HepG2 (cell line): Measurements from ENCODE around the gene PLIN4. TPM values are rescaled to one million over a fixed set of nuclear protein-coding genes. Genes with fewer than 3 reads are reported as not detected.

Experiments
- ATF7-NPFF ChIP-seq: sonication (generic); formaldehyde crosslinking; IDR thresholded peaks from 2 replicates; pipeline ENCODE4 v1.8.1; 2023; ENCODE audit warnings: mild to moderate bottlenecking, low read depth, missing genetic modification reagents, moderate library complexity
- CBX5 ChIP-seq: sonication (generic); formaldehyde crosslinking; IDR thresholded peaks from 2 replicates; pipeline ENCODE4 v1.4.0; 2020; ENCODE audit warnings: missing genetic modification reagents, borderline replicate concordance
- CHCHD3 ChIP-seq: sonication (generic); formaldehyde crosslinking; IDR thresholded peaks from 2 replicates; pipeline ENCODE4 v1.8.0; 2022; ENCODE audit warnings: mild to moderate bottlenecking, missing genetic modification reagents, moderate library complexity
- CTCF ChIP-seq: sonication (generic); formaldehyde crosslinking; IDR thresholded peaks from 2 replicates; pipeline ENCODE4 v1.5.0; 2020; ENCODE audit warnings: mild to moderate bottlenecking, missing genetic modification reagents, moderate library complexity
- ELF4 ChIP-seq: sonication (generic); formaldehyde crosslinking; IDR thresholded peaks from 2 replicates; pipeline ENCODE4 v1.5.0; 2020; ENCODE audit warnings: missing genetic modification reagents, mild to moderate bottlenecking, moderate library complexity, borderline replicate concordance
- FOXM1 ChIP-seq: sonication (generic); formaldehyde crosslinking; IDR thresholded peaks from 2 replicates; pipeline ENCODE4 v1.5.0; 2020; ENCODE audit warnings: missing genetic modification reagents
- FUBP1 ChIP-seq: sonication (generic); formaldehyde crosslinking; IDR thresholded peaks from 2 replicates; pipeline ENCODE4 v1.5.1; 2020; ENCODE audit warnings: missing genetic modification reagents, mild to moderate bottlenecking, borderline replicate concordance
- GABPA ChIP-seq, 2 experiments: IDR thresholded peaks; 2 replicates each; pipeline ENCODE4 v1.6.1; 2011 to 2016; ENCODE audit warnings: low read depth in 2 of 2, low read length in 1 of 2, missing biosample characterization in 1 of 2, missing genetic modification characterization in 1 of 2
- HNF4G ChIP-seq, 2 experiments: sonication (generic) in 1 of 2; formaldehyde crosslinking in 1 of 2; IDR thresholded peaks; 2 replicates each; pipeline versions ENCODE4 v1.4.0 to v1.6.1; 2011 to 2020; ENCODE audit warnings: borderline replicate concordance in 2 of 2, low read depth in 2 of 2, mild to moderate bottlenecking in 2 of 2, low read length in 1 of 2, missing genetic modification reagents in 1 of 2, moderate library complexity in 1 of 2
- HNRNPL ChIP-seq: fragments of 200-400 bp; formaldehyde crosslinking; IDR thresholded peaks from 2 replicates; pipeline ENCODE4 v1.6.1; 2017; ENCODE audit warnings: mild to moderate bottlenecking, low read depth, low read length
- HOXA3 ChIP-seq: sonication (generic); formaldehyde crosslinking; IDR thresholded peaks from 2 replicates; pipeline ENCODE4 v1.5.0; 2020; ENCODE audit warnings: missing genetic modification reagents
- MAX ChIP-seq: IDR thresholded peaks from 2 replicates; pipeline ENCODE4 v1.6.1; 2012; ENCODE audit warnings: inconsistent platforms
- MED8 ChIP-seq: sonication (generic); formaldehyde crosslinking; IDR thresholded peaks from 2 replicates; pipeline ENCODE4 v1.8.1; 2023; ENCODE audit warnings: mild to moderate bottlenecking, missing genetic modification reagents; ENCODE audit not compliant: insufficient replicate concordance
- MIER3 ChIP-seq: IDR thresholded peaks from 2 replicates; pipeline ENCODE4 v1.6.1; 2016; ENCODE audit warnings: missing compliant biosample characterization, borderline replicate concordance
- PBX2 ChIP-seq: IDR thresholded peaks from 2 replicates; pipeline ENCODE4 v1.6.1; 2016; ENCODE audit warnings: control low read depth
- SP5 ChIP-seq: IDR thresholded peaks from 2 replicates; pipeline ENCODE4 v1.6.1; 2016; ENCODE audit warnings: low read depth, borderline replicate concordance
- ZNF205 ChIP-seq: IDR thresholded peaks from 2 replicates; pipeline ENCODE4 v1.6.1; 2018; ENCODE audit warnings: missing biosample characterization, missing genetic modification reagents
- ZNF234 ChIP-seq: sonication (generic); formaldehyde crosslinking; conservative IDR thresholded peaks from 2 replicates; pipeline ENCODE4 v1.5.1; 2020; ENCODE audit warnings: mild to moderate bottlenecking, missing genetic modification reagents
- ZNF263 ChIP-seq: sonication (generic); formaldehyde crosslinking; IDR thresholded peaks from 2 replicates; pipeline ENCODE4 v1.4.0; 2020; ENCODE audit warnings: missing genetic modification reagents
- ZNF460 ChIP-seq: sonication (generic); formaldehyde crosslinking; IDR thresholded peaks from 2 replicates; pipeline ENCODE4 v1.5.1; 2020; ENCODE audit warnings: missing genetic modification reagents, mild to moderate bottlenecking, borderline replicate concordance
- ZNF839 ChIP-seq: sonication (generic); formaldehyde crosslinking; IDR thresholded peaks from 2 replicates; pipeline ENCODE4 v1.4.0; 2020; ENCODE audit warnings: missing genetic modification reagents, mild to moderate bottlenecking, borderline replicate concordance
- ZSCAN25 ChIP-seq: sonication (generic); formaldehyde crosslinking; IDR thresholded peaks from 2 replicates; pipeline ENCODE4 v1.8.0; 2022; ENCODE audit warnings: mild to moderate bottlenecking, missing genetic modification reagents
- ZSCAN9 ChIP-seq: IDR thresholded peaks from 2 replicates; pipeline ENCODE4 v1.6.1; 2016; ENCODE audit warnings: borderline replicate concordance
- polyA plus RNA-seq, 8 experiments: library from polyadenylated mRNA; depleted of rRNA in 3 of 8; stranded (reverse) in 7 of 8; unstranded in 1 of 8; fragments of >200 nt; fragmentation: Illumina TruSeq in 4 of 8; extraction: Trizol in 4 of 8; gene quantifications; 2 replicates each; pipeline versions ENCODE4 v1.2.1 to v1.2.3, GENCODE V29; 2011 to 2016; ENCODE audit warnings: low read depth in 4 of 8, missing spikeins in 1 of 8, mixed read lengths in 1 of 8; ENCODE audit not compliant: insufficient read depth in 1 of 8
- total RNA-seq, 5 experiments: library from RNA; depleted of rRNA; stranded (reverse); fragments of >200 nt; fragmentation: Illumina TruSeq; extraction: Trizol; gene quantifications; 2 replicates each; pipeline ENCODE4 v1.2.3, GENCODE V29; 2016; ENCODE audit warnings: low read depth in 1 of 5

The PLIN4 gene
- total and polyA plus RNA-seq, 2 of the 13 experiments (the other 11 are each of a cell fraction or from before 2014, with no cell fraction given) = 1.1 to 1.3 TPM

- no peak for TF ChIP-seq ZNF234 (CRISPR knock-in tag)
- TF ChIP-seq MIER3 (CRISPR knock-in tag) = peak; percentile 68; the same call in 1 of the 2 replicates
- no peak for TF ChIP-seq HNF4G (IDR thresholded peaks at IDR 0.05; ENCODE audit: borderline replicate concordance, low read depth, low read length)
- 0 out of 2 replicates have a peak, but pooled peaks have one; percentile 53 for TF ChIP-seq HNF4G (CRISPR knock-in tag; IDR thresholded peaks at IDR 0.05; ENCODE audit: borderline replicate concordance, low read depth)
- TF ChIP-seq HOXA3 (CRISPR knock-in tag) = peak; percentile 88
- TF ChIP-seq FOXM1 (CRISPR knock-in tag) = no peak
- TF ChIP-seq ZSCAN9 (CRISPR knock-in tag) = peak; percentile 62; the same call in 1 of the 2 replicates
- TF ChIP-seq MED8 = no peak
- TF ChIP-seq MAX = peak; percentile 75
- TF ChIP-seq CTCF (CRISPR knock-in tag) = 0 out of 2 replicates have a peak, but pooled peaks have one; percentile 16
- peak; percentile 64; the same call in 1 of the 2 replicates for TF ChIP-seq ZSCAN25 (CRISPR knock-in tag)
- 0 out of 2 replicates have a peak, but pooled peaks have one; percentile 27 for TF ChIP-seq SP5 (CRISPR knock-in tag)
- TF ChIP-seq ZNF460 (CRISPR knock-in tag) = no peak
- no peak for TF ChIP-seq PBX2 (CRISPR knock-in tag)
- TF ChIP-seq ZNF263 = 0 out of 2 replicates have a peak, but pooled peaks have one; percentile 23
- TF ChIP-seq ELF4 (CRISPR knock-in tag) = no peak; the same call in 1 of the 2 replicates
- no peak for TF ChIP-seq HNRNPL
- 0 out of 2 replicates have a peak, but pooled peaks have one; percentile 28 for TF ChIP-seq ATF7-NPFF (CRISPR knock-in tag)
- TF ChIP-seq CHCHD3 (CRISPR knock-in tag) = no peak
- peak; percentile 81 for TF ChIP-seq GABPA (IDR thresholded peaks at IDR 0.05; ENCODE audit: low read depth, low read length)
- TF ChIP-seq GABPA (CRISPR knock-in tag; IDR thresholded peaks at IDR 0.05; ENCODE audit: low read depth) = peak; percentile 94
- peak; percentile 23; the same call in 1 of the 2 replicates for TF ChIP-seq CBX5 (CRISPR knock-in tag)
- TF ChIP-seq FUBP1 (CRISPR knock-in tag) = no peak
- peak; percentile 32; the same call in 1 of the 2 replicates for TF ChIP-seq ZNF205 (CRISPR knock-in tag)
- no peak for TF ChIP-seq ZNF839 (CRISPR knock-in tag)
Measured at GRCh38 chr19:4457654-4458395, 60.5 kb downstream of the PLIN4 start, which contains the start of gene UBXN6 (continued).
